Right renal pelvis (tissue), 4 donors: Measurements from ENCODE around the gene PRKN. TPM values are rescaled to one million over a fixed set of nuclear protein-coding genes. Genes with fewer than 3 reads are reported as not detected.

Experiments used
- DNase-seq, 4 donors: peaks; one replicate each; pipeline ENCODE4 v3.0.0-alpha.2; 2013; ENCODE audit warnings: low read depth in 4 of 4, low spot score in 3 of 4, missing footprints in 1 of 4
- polyA plus RNA-seq, 4 donors: library from polyadenylated mRNA; unstranded; fragments of 120-200 nt; gene quantifications; one replicate each; pipeline ENCODE4 v1.2.1, GENCODE V29; 2013; ENCODE audit not compliant: insufficient read length in 4 of 4

PRKN gene
- polyA plus RNA-seq, 4 donors, result 8.7 to 12.4 (median 10.8) TPM

DNA sequence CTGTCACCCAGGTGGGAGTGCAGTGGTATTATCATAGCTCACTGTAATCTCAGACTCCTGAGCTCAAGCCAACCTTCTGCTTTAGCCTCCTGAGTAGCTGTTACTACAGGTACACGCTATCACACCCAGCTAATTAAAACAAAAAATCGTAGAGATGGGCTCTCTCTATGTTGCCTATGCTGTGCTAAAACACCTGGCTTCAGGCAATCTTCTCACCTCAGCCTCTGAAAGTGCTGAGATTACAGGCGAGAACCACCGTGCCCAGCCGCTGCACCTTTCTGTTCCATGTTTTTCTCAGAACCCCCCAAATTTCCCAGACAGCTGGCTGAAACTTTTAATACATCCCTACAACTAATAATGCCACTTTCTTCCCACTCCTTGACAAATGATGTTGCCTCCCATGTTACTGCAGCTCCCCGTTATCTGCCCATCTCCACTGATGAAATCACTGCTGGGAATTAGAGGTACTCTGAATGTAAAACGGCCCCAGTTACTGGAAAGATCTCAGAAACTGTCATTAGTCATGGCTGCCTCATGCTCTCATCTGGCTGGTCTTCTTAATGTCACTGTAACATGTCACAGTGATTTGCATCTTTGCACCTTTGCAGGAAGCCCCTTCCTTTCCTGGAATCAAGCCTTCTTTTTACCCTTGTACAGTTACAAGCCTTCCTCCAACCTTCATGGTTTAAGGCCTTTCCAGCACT, 697.5 kb downstream of the PRKN start:
- no peak for DNase-seq

DNA sequence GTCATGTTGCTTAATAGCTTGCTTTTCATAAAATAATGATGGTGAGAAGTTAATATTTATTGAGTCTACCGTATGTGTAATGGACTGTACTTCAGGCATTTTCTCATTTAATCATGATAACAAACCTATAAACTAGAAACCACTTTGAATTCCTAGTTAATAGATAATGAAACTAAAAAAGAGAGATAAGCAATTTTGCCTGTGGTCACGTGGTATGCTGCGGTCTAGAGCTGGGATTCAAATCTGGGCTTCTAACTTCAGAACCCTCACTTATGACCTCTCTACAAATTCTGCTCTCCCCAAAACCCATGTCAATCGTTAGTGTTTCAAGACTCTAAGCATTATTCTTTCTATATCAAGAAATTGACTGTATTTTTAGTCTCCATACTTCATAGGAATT, 700.7 kb downstream of the PRKN start:
- DNase-seq, result no peak

DNA sequence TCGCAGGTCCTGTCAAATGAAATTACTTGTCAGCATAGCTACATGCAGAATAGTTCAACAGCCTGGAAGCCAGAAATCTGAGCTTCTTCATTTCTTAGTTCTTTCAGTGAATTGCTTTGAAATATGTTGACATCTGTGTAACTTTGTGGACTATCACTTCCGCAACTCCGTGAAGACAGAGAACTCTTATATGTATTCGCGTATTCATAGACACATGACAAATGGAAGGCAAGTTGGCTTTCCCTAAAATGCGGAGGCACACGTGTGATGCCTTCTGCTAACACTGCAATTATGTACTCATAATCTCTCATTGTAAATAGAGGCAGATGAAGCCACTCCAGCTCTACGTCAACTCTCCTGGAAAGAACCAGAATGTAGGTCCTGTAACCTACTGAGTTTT, 701.5 kb downstream of the PRKN start:
- DNase-seq, result no peak

DNA sequence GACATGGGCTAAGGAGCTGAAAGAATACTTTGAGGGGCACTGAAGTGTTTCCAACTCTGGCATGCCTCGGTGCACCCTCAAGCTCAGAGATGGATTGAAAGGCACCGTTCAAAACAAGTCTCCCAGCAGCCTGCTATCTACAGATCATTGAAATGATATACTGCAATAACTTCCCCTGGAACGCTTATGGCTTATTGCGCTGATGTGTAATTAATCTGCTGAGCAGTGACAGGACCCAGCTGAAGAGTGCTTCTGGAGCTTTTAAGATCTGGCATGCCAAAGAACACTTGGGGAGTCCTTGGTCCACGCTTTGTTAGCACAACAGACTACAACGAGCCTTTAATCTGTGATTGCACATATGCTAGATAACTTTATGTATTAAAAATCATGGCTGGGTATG, 708.2 kb downstream of the PRKN start:
- peak; percentile 16 to 20 (median 18) for DNase-seq

DNA sequence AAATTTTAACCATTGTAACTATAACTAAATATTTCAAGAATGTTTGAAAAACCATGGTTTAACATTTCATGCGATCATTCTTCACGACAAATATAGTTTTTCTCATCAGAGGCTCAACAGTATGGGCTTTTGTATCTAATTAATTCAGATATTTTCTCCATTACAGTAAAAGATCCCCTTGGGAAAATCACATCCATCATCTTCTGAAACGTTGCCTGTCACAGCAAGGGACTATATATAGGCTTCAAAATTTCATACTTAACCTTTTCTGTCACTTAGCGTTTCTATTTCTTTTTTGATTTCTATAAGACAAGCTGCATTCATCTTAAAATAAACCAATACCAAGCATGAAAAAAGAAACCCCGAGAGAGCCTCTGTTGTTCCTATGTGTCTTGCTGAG, 710.0 kb downstream of the PRKN start:
- DNase-seq, result no peak

DNA sequence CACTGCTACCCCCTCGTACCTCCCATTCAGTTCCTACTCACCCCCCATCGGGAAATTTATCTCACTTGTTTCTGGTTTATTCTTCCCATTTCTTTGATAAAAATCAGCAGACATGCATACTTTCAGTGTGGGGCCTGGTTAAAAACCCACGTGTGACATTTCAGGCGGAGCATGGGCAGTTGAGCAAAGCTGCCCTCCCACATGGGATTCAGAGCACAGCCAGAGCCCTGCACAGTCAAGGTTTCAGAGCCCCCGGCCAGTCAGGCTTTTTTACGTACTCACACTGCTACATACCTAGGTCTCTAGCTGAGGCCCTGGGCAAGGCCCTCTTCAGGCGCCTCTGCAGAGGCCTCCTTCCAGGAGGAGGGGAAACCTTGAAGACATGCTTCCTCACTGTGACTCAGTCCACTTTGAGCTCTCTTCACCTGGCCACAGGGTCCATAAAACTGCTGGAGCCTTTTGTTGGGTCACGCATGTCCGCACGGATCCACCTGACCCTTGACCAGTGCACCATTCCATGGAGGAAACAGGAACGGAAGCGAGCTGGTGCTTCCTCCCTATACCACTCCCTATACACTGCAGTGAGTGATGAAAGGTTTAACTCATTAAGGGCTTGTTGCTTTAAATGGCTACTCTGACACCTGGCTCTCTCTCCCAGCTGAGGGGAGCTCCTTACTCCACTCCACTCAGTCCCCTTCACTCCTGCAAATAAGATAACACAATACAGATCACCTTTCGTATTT, 713.3 kb downstream of the PRKN start:
- no peak for DNase-seq

DNA sequence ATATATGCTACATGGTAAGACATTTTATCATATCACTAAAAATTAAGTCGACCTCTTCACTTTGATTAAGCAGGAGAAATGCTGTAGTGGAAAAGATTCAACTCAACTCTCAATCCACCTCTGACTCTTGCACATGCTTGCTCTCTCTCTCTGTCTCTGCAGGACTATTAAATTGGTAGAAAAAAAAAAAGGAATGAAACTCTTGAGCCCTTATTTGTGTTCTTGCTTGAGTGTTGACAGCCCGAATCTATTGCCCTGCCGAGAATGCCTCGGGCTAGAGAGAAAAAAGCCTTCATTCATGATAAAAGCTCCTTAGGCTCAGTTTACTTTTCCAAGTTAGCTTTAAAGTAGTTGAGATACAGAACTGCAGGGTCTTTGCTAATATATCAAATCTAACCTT, 722.2 kb downstream of the PRKN start:
- no peak for DNase-seq

DNA sequence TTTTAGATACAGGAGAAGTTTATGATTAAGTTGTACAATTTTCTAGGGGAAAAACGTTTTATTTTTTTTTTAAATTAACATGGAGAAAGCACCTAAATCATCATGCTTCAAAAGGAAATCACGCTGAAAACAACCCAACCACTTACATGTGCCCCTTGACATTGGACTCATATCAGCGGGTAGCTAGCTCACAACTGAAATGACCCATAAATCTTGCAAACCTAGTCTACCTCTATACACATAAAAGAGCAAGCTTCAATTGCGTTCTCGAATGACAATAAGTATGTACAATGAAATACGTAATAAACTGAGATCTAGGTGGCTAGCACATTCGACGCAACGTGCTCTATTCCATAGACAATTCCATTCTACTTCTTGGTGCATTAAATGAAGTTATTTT, 730.8 kb downstream of the PRKN start:
- DNase-seq, result no peak

DNA sequence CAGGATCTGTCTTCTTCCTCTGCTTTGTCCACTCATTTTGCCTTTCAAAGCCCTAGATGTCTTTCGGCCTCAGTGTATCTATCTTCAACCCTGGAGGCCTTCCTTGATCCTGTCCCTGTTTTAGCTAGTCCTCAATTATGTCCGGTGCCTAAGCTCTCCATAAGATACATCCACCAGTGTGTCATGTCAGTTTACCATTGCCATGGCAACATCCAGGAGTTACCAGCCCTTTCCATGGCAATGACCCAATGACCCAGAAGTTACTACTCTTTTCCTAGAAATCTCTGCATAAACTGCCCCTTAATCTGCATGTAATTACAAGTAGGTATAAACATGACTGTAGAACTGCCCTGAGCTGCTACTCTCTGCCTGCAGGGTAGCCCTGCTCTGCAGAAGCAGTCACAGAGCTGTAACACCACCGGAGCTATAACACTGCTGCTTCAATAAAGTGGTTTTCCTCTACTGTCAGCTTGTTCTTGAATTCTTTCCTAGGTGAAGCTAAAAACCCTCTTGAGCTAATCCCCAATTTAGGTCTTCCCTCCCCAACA, 741.6 kb downstream of the PRKN start:
- no peak for DNase-seq

DNA sequence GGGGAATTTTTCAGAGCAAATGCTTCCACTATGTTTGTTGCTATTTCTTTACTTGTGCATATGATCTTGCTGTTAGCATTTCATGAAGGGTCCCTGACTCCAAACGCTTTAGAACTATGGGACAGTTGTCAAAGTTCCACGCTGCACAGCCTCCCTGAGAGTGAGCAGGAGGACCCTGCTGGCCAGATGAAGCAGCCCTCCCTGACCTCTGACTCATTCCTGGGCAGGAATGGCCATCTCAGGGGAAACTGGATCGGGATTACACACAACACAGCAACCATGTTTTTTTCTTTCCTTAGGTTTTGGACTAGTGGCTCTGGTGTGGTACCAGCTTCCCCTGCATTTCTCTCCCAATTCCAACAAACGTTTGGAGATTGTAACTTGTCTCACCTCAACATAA, 742.9 kb downstream of the PRKN start:
- no peak for DNase-seq

DNA sequence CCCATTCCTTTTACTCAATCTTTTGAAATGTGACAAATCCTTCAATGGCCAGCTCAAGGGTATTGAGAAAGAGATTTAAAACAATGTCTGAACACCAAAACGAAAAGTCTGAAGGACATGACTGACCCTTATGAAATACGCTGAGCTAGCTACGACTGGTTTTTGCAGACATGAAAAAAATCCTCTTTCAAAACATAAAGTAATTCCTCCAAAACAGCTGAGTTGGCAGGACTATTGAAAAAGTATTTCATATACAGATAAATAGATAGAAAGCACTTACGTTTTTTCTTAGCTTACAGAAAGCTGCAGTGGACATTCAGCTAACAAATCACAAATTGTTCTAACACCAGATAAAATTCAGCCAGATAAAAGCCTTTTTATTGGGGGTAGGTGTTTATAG, 751.0 kb downstream of the PRKN start:
- DNase-seq, result no peak

DNA sequence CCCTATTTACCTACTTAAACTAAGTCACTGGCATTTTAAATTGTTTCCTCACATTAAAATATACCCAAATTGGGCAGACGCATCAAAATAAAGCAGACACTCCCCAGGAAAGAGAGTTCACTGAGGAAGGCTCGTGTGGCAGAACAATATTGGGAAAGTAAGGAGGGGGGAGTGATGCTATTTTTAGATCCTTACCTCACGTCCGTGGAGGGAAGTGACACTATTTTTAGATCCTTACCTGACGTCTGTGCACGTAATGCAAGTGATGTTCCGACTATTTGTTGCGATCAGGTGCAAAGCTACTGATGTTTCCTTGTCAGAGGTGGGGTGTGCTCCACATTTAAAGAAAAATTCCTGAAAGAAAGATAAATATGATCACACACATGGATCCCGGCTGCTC, 754.5 kb downstream of the PRKN start:
- DNase-seq, result no peak

DNA sequence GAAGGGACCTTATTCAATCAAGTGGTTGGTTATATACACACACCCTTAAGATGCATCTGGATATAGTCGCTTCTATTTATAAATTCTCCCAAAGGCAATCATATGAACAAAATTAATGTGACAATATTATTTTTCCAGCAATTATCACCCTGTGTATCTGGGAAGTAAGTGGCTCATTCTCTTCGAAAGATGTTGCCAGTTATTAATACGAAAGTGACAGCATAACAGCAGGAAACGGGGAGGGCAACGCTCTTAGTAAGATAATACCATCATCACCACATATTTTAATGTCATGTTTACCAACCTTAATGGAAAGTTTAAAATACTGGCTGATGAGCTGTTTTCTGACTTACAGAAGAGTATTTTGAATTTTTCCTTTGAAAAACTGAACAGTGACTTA, 756.5 kb downstream of the PRKN start:
- DNase-seq, result no peak

DNA sequence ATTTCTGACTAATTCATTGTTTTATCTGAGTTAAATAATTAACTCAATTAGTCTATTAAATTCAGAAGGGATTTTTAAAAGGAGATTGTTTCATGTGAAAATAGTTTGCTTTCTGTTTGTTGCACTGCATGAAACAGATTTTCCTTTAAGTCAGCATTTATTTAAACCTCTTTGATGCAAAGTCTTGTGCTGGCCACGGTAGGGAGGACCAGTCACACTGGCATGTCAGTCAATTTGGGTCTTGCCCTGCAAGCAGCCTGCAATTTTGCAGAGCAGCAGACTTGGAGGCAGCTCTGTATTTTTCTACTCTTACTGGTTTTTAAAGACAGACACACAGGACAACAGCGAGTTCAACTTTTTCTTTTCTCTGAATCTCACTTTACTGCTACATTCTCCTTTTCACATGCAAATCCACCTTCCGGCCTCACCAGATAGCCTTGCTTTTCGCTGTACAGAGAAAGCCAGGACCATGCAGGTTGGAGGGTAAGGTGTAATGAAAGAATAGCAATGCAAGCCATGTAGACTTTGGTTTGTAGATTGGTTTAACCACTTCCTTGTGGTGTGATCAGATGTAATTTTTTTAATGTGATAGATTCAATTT, 763.8 kb downstream of the PRKN start:
- DNase-seq, result no peak

DNA sequence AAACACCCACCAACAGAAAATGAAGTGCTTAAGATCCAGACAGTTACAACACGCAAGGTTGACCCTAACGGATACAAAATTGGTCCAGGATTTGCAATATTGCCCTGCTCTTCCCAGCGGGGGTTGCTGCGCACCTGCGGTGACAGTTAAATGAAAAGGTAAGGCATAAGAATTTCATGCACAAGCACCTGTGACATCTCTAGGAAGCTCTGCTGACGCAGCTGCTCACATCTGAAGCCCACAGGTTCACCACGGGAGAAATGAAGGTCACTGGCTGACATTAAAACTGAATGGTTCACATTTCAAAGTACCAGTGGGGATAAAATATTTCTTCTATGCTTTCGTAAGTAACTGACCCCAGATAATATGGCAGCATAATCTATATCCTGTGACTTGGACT, 764.4 kb downstream of the PRKN start:
- no peak for DNase-seq

DNA sequence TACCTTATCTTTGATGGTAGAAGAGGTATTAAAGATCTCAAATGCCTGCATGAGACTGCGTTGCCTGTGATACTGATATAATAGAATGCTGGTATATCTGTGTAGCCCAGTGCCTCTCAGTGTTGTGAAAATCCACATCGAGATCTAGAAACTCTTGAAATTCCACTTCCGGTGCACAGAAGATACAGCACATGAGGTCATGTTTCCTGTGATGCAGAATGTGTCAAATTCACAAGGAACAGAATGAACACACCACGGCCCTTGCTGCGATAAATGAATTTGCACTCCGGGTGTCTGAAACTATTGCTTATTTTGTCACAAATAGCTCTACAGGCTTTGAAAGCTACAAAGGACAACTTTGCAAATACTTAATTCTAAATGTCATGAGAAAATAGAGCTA, 765.8 kb downstream of the PRKN start:
- DNase-seq, result no peak

DNA sequence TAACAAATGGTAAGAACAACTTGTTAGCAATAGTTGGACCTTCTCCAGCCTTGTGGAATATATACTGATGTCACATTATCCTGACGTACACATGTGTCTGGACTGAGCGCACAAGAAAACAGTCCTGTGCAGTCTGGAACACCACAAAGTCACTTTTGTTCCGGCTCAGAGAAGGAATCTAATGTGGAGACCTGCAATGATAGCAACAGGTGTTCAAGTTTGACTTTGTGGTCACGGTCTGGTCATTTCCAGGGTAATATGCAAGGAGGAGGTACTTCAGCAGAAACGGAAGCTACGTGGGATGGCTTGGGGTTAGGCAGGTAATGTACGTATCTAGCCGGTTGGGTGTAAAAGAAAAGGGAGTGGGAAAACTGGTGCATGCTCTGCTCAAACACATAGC, 766.5 kb downstream of the PRKN start:
- no peak for DNase-seq

DNA sequence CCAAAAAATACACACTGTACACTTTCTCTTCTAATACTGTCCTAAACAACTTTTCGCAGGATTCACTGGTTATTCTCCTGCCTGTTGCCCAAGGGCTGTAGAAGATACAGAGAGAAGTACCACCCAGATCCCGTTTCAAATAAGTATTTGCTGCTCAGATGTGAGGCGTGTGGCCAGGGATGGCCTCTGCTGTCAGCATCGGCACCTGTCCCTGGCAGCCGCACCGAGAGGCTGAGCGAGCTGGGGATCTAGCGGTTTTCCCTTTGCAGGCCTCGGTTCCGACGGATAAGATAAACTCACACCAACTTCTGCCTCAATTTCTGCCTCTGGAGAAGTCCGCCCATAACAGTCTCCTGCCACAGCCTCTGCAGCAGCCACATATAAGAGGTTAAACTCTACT, 768.5 kb downstream of the PRKN start:
- no peak for DNase-seq

DNA sequence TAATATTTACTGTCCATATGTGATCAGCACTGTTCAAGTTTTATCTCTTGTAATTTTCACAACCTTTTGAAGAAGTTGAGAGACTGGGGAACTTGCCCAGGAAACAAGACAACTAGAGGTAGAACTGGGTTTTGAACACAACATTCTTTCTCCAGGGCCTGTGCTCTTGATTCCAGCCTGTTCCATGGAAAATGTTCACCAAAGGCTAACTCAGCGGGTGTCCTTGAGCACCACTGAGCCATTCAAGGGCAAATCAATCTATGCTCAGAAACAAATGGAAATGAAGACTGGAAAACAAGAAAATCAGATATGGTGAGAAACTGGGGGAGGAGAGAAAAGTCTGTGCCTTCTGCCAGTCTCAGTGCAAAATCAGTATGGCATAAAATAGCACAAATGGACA, 771.5 kb downstream of the PRKN start:
- no peak for DNase-seq

DNA sequence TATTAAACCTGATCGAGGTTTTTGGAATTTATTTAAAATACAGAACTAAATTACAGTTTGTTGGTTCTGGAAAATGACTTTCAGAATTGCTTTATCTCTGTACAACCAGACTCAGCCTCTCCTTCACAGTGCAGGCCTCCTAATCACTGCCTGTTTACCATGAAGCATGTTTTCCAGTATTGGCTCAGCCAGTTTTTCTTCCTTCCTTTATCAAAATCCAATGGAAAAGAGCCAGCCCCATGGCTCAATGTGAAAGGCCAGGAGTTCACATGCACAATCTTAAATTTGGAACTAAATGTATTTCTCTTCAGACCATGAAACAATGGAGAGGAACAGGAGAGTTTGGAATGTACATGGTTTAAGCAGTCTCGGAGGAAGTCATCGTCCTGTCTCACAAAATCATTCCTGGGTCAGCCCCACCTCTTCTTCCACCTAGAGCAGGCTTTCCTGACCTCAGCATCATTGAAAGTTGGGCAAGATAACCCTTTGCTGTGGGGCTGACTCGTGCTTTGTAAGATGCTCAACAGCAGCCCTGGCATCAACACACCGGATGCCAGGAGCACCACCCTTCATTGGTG, 772.8 kb downstream of the PRKN start:
- DNase-seq, result no peak

DNA sequence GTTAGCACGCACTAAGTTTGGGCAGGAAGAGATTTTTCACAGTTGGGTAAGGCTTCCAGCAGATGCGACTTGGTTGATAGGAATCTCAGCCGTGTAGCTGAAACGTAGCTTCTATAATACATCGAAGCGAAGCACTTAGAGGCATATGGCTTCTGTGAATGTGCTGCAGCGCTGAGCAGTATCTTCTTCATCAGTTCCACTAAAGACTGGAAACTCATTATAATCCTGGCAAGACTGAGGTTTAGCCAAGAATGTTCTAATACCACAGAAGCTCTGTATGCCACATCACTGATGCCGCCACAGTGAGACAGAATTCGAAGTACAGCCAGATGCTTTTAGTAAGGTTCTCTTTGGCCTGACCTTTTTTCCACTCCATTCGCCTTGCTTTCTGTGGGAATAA, 773.5 kb downstream of the PRKN start:
- DNase-seq, result no peak
